ENCODE data around the gene PRKCB. TPM values are rescaled to one million over a fixed set of nuclear protein-coding genes. Genes with fewer than 3 reads are reported as not detected.

The PRKCB gene
- total RNA-seq, 4 donors from 2014 or later: 7.4 to 21.6 (median 12.9) TPM

DNA sequence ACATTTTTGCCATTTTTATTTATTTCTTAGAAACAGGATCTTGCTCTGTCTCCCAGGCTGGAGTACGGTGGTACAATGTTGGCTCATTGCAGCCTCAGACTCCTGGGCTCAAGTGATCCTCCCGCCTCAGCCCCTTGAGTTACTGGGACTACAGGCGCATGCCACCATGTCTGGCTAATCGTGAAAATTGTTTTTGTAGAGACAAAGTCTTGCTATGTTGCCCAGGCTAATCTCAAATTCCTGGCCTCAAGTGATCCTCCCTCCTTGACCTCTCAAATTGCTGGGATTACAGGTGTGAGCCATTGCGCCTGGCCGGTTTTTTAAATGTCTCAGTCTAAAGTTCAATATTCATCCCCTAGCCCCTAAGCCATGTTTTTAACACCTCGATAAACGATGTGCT lies 237.5 kb downstream of the PRKCB start:
- WGBS, 2 donors: 82 to 89% methylated on average over 8 of the region's 8 CpGs
- no peak for TF ChIP-seq POLR2A (IDR thresholded peaks at IDR 0.05)
- TF ChIP-seq, protein P1, sequence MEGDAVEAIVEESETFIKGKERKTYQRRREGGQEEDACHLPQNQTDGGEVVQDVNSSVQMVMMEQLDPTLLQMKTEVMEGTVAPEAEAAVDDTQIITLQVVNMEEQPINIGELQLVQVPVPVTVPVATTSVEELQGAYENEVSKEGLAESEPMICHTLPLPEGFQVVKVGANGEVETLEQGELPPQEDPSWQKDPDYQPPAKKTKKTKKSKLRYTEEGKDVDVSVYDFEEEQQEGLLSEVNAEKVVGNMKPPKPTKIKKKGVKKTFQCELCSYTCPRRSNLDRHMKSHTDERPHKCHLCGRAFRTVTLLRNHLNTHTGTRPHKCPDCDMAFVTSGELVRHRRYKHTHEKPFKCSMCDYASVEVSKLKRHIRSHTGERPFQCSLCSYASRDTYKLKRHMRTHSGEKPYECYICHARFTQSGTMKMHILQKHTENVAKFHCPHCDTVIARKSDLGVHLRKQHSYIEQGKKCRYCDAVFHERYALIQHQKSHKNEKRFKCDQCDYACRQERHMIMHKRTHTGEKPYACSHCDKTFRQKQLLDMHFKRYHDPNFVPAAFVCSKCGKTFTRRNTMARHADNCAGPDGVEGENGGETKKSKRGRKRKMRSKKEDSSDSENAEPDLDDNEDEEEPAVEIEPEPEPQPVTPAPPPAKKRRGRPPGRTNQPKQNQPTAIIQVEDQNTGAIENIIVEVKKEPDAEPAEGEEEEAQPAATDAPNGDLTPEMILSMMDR (IDR thresholded peaks at IDR 0.05): no peak
- no peak overlapping the region for H3K4me3 ChIP-seq (ENCODE audit: low read depth, poor library complexity, severe bottlenecking)
- no peak for DNase-seq (ENCODE audit: low spot score in 2 of 2)
- intact Hi-C loops (cut with DNase I; ENCODE audit: low total_unique reads): no loop called here

GRCh38 chr16:24074574-24074973 lies 238.8 kb downstream of the PRKCB start:
- intact Hi-C loops (cut with DNase I; ENCODE audit: low total_unique reads): no loop called here
- DNase-seq (ENCODE audit: low spot score in 2 of 2): no peak
- 65 to 67% methylated on average over 5 of the region's 5 CpGs for WGBS, 2 donors
- no peak overlapping the region for H3K4me3 ChIP-seq (ENCODE audit: low read depth, poor library complexity, severe bottlenecking)
- TF ChIP-seq, protein P1 (IDR thresholded peaks at IDR 0.05): no peak
- TF ChIP-seq POLR2A (IDR thresholded peaks at IDR 0.05): no peak

- intact Hi-C loops (cut with DNase I; ENCODE audit: low total_unique reads): no loop called here
- no peak overlapping the region for H3K4me3 ChIP-seq (ENCODE audit: low read depth, poor library complexity, severe bottlenecking)
- WGBS, 2 donors: 70 to 81% methylated on average over 1 of the region's 1 CpG
- TF ChIP-seq, protein P1 (IDR thresholded peaks at IDR 0.05): no peak
- TF ChIP-seq POLR2A (IDR thresholded peaks at IDR 0.05): no peak
- no peak for DNase-seq (ENCODE audit: low spot score in 2 of 2)
Measured at GRCh38 chr16:24075302-24075701, 239.5 kb downstream of the PRKCB start.

DNA sequence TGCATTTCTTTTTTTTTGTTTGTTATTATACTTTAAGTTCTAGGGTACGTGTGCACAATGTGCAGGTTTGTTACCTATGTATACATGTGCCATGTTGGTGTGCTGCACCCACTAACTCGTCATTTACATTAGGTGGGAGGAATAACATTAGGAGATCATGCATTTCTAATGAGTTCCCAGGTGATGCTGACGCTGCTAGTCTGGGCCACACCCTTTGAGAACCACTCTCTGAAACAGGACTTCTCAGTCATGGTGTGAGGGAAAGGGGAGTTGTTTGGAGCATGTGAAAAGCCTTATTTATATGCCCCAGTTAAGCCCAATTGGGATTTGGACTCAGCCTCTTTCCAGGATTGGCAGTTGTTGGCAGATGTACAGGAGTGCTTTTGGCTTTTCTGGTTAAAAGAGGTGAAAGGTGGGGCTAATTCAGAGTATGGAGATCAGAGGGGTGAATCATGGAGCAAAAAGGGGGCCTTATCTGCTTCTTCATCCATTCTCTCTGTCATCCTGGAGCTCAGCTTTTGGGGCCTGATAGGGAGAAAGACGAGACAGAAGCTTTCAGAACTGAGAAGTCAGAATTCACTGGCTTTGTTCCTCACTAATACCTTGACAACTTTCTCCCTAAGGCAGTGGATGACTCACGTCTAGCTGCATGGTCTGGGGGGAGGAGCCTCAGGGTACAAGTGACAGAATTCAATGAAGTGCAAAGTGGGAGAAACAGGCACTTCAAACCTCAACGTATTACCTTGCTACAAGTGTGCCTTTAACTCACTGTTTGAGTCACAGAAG lies 240.3 kb downstream of the PRKCB start:
- 32 to 38% methylated on average over 6 of the region's 6 CpGs for WGBS, 2 donors
- TF ChIP-seq POLR2A (IDR thresholded peaks at IDR 0.05): no peak
- TF ChIP-seq, protein P1 (IDR thresholded peaks at IDR 0.05): no peak
- no peak overlapping the region for H3K4me3 ChIP-seq (ENCODE audit: low read depth, poor library complexity, severe bottlenecking)
- intact Hi-C loops (cut with DNase I; ENCODE audit: low total_unique reads): no loop called here
- no peak for DNase-seq (ENCODE audit: low spot score in 2 of 2)

DNA sequence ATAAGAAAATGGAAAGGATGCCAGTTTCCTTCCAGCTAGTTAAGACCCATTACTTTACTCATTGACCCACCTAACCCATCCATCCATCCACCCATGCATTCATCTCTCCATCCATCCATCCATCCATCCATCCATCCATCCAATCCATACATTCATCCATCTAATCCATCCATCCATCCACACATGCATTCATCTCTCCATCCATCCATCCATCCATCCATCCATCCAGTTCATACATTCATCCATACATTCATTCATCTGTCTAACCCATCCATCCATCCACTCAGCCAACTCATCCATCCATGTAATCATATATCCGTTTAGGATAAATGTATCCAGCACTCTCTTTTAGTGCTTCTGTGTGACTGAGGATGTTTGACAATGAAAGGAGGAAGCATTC lies 241.5 kb downstream of the PRKCB start:
- H3K4me3 ChIP-seq (ENCODE audit: low read depth, poor library complexity, severe bottlenecking): no peak overlapping the region
- DNase-seq (ENCODE audit: low spot score in 2 of 2): no peak
- 79 to 84% methylated on average over 1 of the region's 1 CpG for WGBS, 2 donors
- no peak for TF ChIP-seq POLR2A (IDR thresholded peaks at IDR 0.05)
- TF ChIP-seq, protein P1 (IDR thresholded peaks at IDR 0.05): no peak
- intact Hi-C loops (cut with DNase I; ENCODE audit: low total_unique reads): no loop called here

DNA sequence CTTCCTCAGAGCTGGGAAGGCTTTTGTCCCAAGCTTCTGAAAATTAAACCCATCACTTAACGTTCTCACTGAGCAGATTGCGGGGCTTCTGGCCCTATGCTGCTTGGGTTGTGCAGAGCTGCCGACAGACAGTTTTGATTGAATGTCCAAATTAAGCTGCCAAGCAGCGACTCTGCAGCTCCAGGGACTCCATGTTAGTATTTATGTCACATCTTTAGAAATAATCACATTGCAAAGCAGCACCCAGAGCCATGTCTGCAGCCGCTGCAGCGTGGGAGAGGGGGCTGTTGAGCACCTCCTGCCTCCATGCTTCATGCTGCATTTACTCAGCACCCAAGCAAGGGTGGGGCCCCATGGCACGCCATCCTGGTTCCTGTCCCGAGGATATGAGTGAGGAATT lies 242.2 kb downstream of the PRKCB start:
- no peak for DNase-seq (ENCODE audit: low spot score in 2 of 2)
- intact Hi-C loops (cut with DNase I; ENCODE audit: low total_unique reads): no loop called here
- no peak for TF ChIP-seq POLR2A (IDR thresholded peaks at IDR 0.05)
- TF ChIP-seq, protein P1 (IDR thresholded peaks at IDR 0.05): no peak
- no peak overlapping the region for H3K4me3 ChIP-seq (ENCODE audit: low read depth, poor library complexity, severe bottlenecking)
- 54 to 65% methylated on average over 8 of the region's 8 CpGs for WGBS, 2 donors
